DND-41 (cell line): ENCODE measurements around the gene CDK17.

Experiments used
- CTCF ChIP-seq: IDR thresholded peaks from 2 replicates; pipeline ENCODE4 v1.5.1; 2012; ENCODE audit warnings: borderline replicate concordance, low read length, moderate library complexity, mild to moderate bottlenecking; ENCODE audit not compliant: poor library complexity, severe bottlenecking; ENCODE audit errors: extremely low read depth
- EZH2 ChIP-seq: IDR thresholded peaks from 3 replicates; pipeline ENCODE4 v1.6.1; 2012; ENCODE audit warnings: borderline replicate concordance, low read depth, mild to moderate bottlenecking, moderate library complexity, low read length, inconsistent platforms; ENCODE audit not compliant: severe bottlenecking

GRCh38 chr12:96438330-96438729 lies 38.1 kb upstream of the CDK17 start:
- TF ChIP-seq EZH2 (no peak), CTCF (no peak)
